H1 (cell line): ENCODE results near the gene SHC3. TPM values are rescaled to one million over a fixed set of nuclear protein-coding genes. Genes with fewer than 3 reads are reported as not detected.

Experiments used
- CTCF ChIA-PET: fragments of 300-600 bp; sonication (Branson Sonifier 250); formaldehyde crosslinking; loops from one replicate; lab custom pipeline; 2021; ENCODE audit not compliant: partially characterized antibody; lab: Charles Lee
- POLR2A ChIA-PET: fragments of 300-600 bp; sonication (Branson Sonifier 250); formaldehyde crosslinking; loops from one replicate; lab custom pipeline; 2021; ENCODE audit warnings: inconsistent platforms; ENCODE audit not compliant: partially characterized antibody; lab: Charles Lee
- DNase-seq, 2 experiments: peaks; one replicate each; pipeline versions ENCODE4 v3.0.0 to v3.0.0-alpha.2; 2010 to 2022; ENCODE audit warnings: low spot score in 2 of 2, low read depth in 1 of 2, mixed read lengths in 1 of 2
- FAIRE-seq: peaks from 2 replicates; lab custom pipeline; 2011; peaks lifted over from hg19 to GRCh38; lab: Jason Lieb, UNC
- H2AFZ ChIP-seq: 2 replicates; pipeline ENCODE4 v1.8.1; 2012; ENCODE audit warnings: low read length, inconsistent platforms
- H2AK5ac ChIP-seq: 2 replicates; pipeline ENCODE4 v1.6.1; 2013; ENCODE audit warnings: low read depth, low read length
- H2BK120ac ChIP-seq: replicated peaks from 2 replicates; pipeline ENCODE3; 2013; ENCODE audit warnings: low read depth, low read length, inconsistent platforms
- H2BK12ac ChIP-seq: 2 replicates; pipeline ENCODE4 v1.6.1; 2013; ENCODE audit warnings: low read depth, low read length
- H2BK15ac ChIP-seq: 2 replicates; pipeline ENCODE4 v1.6.1; 2013; ENCODE audit warnings: low read length
- H2BK20ac ChIP-seq: 2 replicates; pipeline ENCODE4 v1.6.1; 2013; ENCODE audit warnings: low read length
- H2BK5ac ChIP-seq: 2 replicates; pipeline ENCODE4 v1.6.1; 2013; ENCODE audit warnings: low read depth, low read length
- H3K14ac ChIP-seq: 2 replicates; pipeline ENCODE4 v1.6.1; 2013; ENCODE audit warnings: inconsistent platforms; ENCODE audit not compliant: insufficient read length
- H3K18ac ChIP-seq: 2 replicates; pipeline ENCODE4 v1.6.1; 2013; ENCODE audit warnings: low read length; ENCODE audit errors: extremely low read depth
- H3K23ac ChIP-seq: 2 replicates; pipeline ENCODE4 v1.6.1; 2013; ENCODE audit warnings: inconsistent platforms; ENCODE audit not compliant: insufficient read length
- H3K23me2 ChIP-seq: 2 replicates; pipeline ENCODE4 v1.6.1; 2013; ENCODE audit warnings: low read depth, low read length
- H3K27ac ChIP-seq: 2 replicates; pipeline ENCODE4 v1.6.1; 2011; ENCODE audit warnings: low read depth, low read length, inconsistent platforms
- H3K27me3 ChIP-seq, 4 experiments: replicated peaks in 1 of 4; 1 replicate in 1 of 4; 2 replicates in 3 of 4; pipeline versions ENCODE4 v1.6.1 to v1.8.1; 2011 to 2013; ENCODE audit warnings: low read length in 3 of 4, mild to moderate bottlenecking in 3 of 4, inconsistent platforms in 2 of 4, mixed read lengths in 2 of 4, moderate library complexity in 1 of 4; ENCODE audit not compliant: control insufficient read depth in 3 of 4, insufficient read depth in 3 of 4; ENCODE audit errors: extremely low read depth in 1 of 4
- H3K36me3 ChIP-seq, 4 experiments: 2 replicates each; pipeline versions ENCODE4 v1.6.1 to v1.8.1; 2011 to 2013; ENCODE audit warnings: mild to moderate bottlenecking in 4 of 4, low read length in 3 of 4, moderate library complexity in 2 of 4, control low read depth in 1 of 4, inconsistent platforms in 1 of 4; ENCODE audit not compliant: insufficient read depth in 4 of 4, control insufficient read depth in 2 of 4
- H3K4ac ChIP-seq: replicated peaks from 2 replicates; pipeline ENCODE3; 2013; ENCODE audit warnings: low read length, low read depth, mixed read lengths, inconsistent platforms; ENCODE audit not compliant: insufficient read length
- H3K4me1 ChIP-seq, 4 experiments: replicated peaks in 1 of 4; 1 replicate in 1 of 4; 2 replicates in 3 of 4; pipeline versions ENCODE4 v1.6.1 to v1.8.1; 2011 to 2013; ENCODE audit warnings: low read length in 3 of 4, inconsistent platforms in 2 of 4, mixed read lengths in 1 of 4; ENCODE audit not compliant: insufficient read depth in 4 of 4, control insufficient read depth in 3 of 4
- H3K4me2 ChIP-seq, 2 experiments: 2 replicates each; pipeline versions ENCODE4 v1.6.1 to v1.8.1; 2011 to 2013; ENCODE audit warnings: low read depth in 2 of 2, low read length in 2 of 2, control low read depth in 1 of 2, inconsistent platforms in 1 of 2, mild to moderate bottlenecking in 1 of 2; ENCODE audit not compliant: insufficient read depth in 1 of 2
- H3K4me3 ChIP-seq, 4 experiments: fragments of 200-600, 300-600 bp in 1 of 4; sonication (generic), shearing (Covaris generic), sonication (Bioruptor Twin) in 1 of 4; 2 replicates each; pipeline versions ENCODE4 v1.5.1 to v1.8.1; 2011 to 2016; ENCODE audit warnings: low read length in 4 of 4, low read depth in 3 of 4, control low read depth in 2 of 4, inconsistent platforms in 2 of 4, mild to moderate bottlenecking in 2 of 4, mixed read lengths in 1 of 4, moderate library complexity in 1 of 4; ENCODE audit not compliant: insufficient read depth in 2 of 4; ENCODE audit errors: extremely low read depth in 1 of 4
- H3K56ac ChIP-seq: replicated peaks from 2 replicates; pipeline ENCODE3; 2013; ENCODE audit warnings: low read depth, mild to moderate bottlenecking, mixed read lengths, low read length, inconsistent platforms; ENCODE audit not compliant: insufficient read length
- H3K79me1 ChIP-seq: 2 replicates; pipeline ENCODE4 v1.6.1; 2013; ENCODE audit warnings: low read depth, low read length, control low read depth
- H3K79me2 ChIP-seq, 2 experiments: 2 replicates each; pipeline versions ENCODE4 v1.6.1 to v1.8.1; 2012 to 2013; ENCODE audit warnings: low read length in 2 of 2, mild to moderate bottlenecking in 2 of 2, inconsistent platforms in 1 of 2; ENCODE audit not compliant: insufficient read depth in 2 of 2, control insufficient read depth in 1 of 2
- H3K9ac ChIP-seq, 4 experiments: replicated peaks in 1 of 4; 1 replicate in 1 of 4; 2 replicates in 3 of 4; pipeline versions ENCODE4 v1.6.1 to v1.8.1; 2011 to 2013; ENCODE audit warnings: low read depth in 3 of 4, low read length in 3 of 4, control low read depth in 2 of 4, mild to moderate bottlenecking in 2 of 4, moderate library complexity in 2 of 4, inconsistent platforms in 1 of 4; ENCODE audit errors: extremely low read depth in 1 of 4
- H3K9me3 ChIP-seq, 2 experiments: 2 replicates each; pipeline versions ENCODE4 v1.6.1 to v1.8.1; 2012 to 2013; ENCODE audit warnings: mild to moderate bottlenecking in 2 of 2, moderate library complexity in 2 of 2, control low read depth in 1 of 2, inconsistent platforms in 1 of 2, low read depth in 1 of 2, low read length in 1 of 2, mixed read lengths in 1 of 2; ENCODE audit not compliant: insufficient read depth in 2 of 2
- H4K20me1 ChIP-seq, 2 experiments: replicated peaks in 1 of 2; 2 replicates each; pipeline versions ENCODE3 to v1.8.1; 2011 to 2013; ENCODE audit warnings: inconsistent platforms in 2 of 2, low read length in 2 of 2, mild to moderate bottlenecking in 1 of 2; ENCODE audit not compliant: insufficient read depth in 2 of 2, control insufficient read depth in 1 of 2
- H4K5ac ChIP-seq: 2 replicates; pipeline ENCODE4 v1.6.1; 2013; ENCODE audit warnings: low read length, low read depth, mixed read lengths, inconsistent platforms; ENCODE audit not compliant: insufficient read length
- H4K8ac ChIP-seq: 2 replicates; pipeline ENCODE4 v1.8.0; 2013; ENCODE audit warnings: mild to moderate bottlenecking, moderate library complexity, low read length, inconsistent platforms; ENCODE audit not compliant: insufficient read depth; ENCODE audit errors: extremely low read depth
- H4K91ac ChIP-seq: replicated peaks from 2 replicates; pipeline ENCODE3; 2013; ENCODE audit warnings: low read length, mixed read lengths, inconsistent platforms; ENCODE audit not compliant: insufficient read length
- CREB1 ChIP-seq: IDR thresholded peaks from 2 replicates; pipeline ENCODE4 v1.6.1; 2012; ENCODE audit warnings: inconsistent platforms
- SP1 ChIP-seq: IDR thresholded peaks from 2 replicates; pipeline ENCODE4 v1.6.1; 2011; ENCODE audit warnings: low read depth, low read length
- WGBS, 2 experiments: shearing (Covaris generic) in 1 of 2; methylation state at CpG; one replicate each; pipeline versions ENCODE4 v1.1.6 to v1.1.7; 2013 to 2015; ENCODE audit warnings: low lambda C conversion rate in 2 of 2, mixed read lengths in 2 of 2, inconsistent platforms in 1 of 2, low coverage in 1 of 2, missing lambda C conversion rate in 1 of 2; ENCODE audit not compliant: insufficient replicate concordance in 2 of 2, insufficient coverage in 1 of 2, insufficient read length in 1 of 2; ENCODE audit errors: extremely low coverage in 1 of 2, missing lambda C conversion rate in 1 of 2; 5-methylcytosine and 5-hydroxymethylcytosine counted together
- polyA plus RNA-seq, 7 experiments: library from polyadenylated mRNA; depleted of rRNA in 3 of 7; stranded (reverse) in 5 of 7; unstranded in 2 of 7; fragments of >200 nt in 5 of 7; fragments of 200-250 nt in 2 of 7; gene quantifications; 1 replicate in 5 of 7; 2 replicates in 1 of 7; 4 replicates in 1 of 7; pipeline versions ENCODE4 v1.2.1 to v1.2.3, GENCODE V29; 2011 to 2013; ENCODE audit warnings: missing spikeins in 2 of 7, mixed read lengths in 2 of 7
- total RNA-seq: library from RNA; stranded (reverse); fragmentation: NEBNext Ultra II Directional; extraction: Animal tissue kit (Norgen Biotek cat#: 25700); gene quantifications from 2 replicates; pipeline ENCODE4 v1.2.1, GENCODE V29; 2021

SHC3 gene
- total and polyA plus RNA-seq, 2 of the 8 experiments (the other 6 are each of a cell fraction or from before 2014, with no cell fraction given), result 1.4 to 7.1 TPM

DNA sequence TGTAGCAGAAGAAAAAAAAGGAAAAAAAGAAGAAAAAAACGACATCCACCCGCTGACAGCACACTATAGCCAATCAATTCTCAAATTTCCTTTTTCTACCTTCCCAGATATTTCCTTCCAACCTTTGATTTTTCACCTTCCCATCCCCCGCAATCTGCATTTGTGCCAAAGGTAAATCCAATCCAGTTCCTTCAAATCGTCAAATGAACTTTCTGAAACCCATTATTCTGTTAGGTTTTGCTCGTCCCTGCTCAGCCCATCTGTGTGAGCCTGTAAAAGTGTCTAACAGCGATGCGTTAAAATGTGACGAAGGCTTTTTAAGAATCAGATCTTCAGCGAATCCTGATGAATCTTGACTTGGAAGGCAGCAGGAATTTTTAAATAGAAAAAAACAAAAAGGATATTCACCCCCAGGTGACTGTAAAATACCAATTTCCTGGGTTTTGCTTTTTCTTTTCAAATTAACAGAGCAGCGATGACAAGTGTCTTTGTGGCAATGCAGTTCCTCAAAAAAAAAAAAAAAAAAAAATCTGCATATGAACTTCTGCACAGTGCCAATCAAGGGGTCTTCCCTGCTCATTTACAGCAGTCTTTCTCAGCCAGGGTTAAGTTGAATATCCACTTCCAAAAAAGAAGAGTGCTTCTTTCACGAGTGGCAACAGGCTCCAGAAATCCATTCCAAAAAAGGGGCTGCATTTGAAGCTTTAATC, 367 bp upstream of the SHC3 start:
- H3K56ac ChIP-seq, result no peak overlapping the region
- ChIA-PET POLR2A (interaction anchor here (1.9 to 2.4 kb wide), 2 partner anchors 132 to 133 kb away, joined by 8 to 11 read pairs; partner anchors contain the start of gene CKS2), CTCF (no interaction called here)
- DNase-seq (no peak), FAIRE-seq (peak; percentile 57)
- no peak overlapping the region for H2BK12ac ChIP-seq
- no peak overlapping the region; the same call in 1 of the 2 replicates for H2AFZ ChIP-seq
- H4K20me1 ChIP-seq, result peaks cover 0 to 3% of the 10 kb centered on the region in 2 experiments
- no peak overlapping the region for H3K4ac ChIP-seq
- peak overlapping the region; percentile 82 to 99 for H3K4me2 ChIP-seq
- no peak overlapping the region for H2BK15ac ChIP-seq
- H3K4me1 ChIP-seq, result peaks cover 7 to 21% (median 11%) of the 10 kb centered on the region in 4 experiments; a peak in 6 of 7 replicates
- no peak overlapping the region for H4K5ac ChIP-seq
- H3K9me3 ChIP-seq, result no peaks in the 10 kb centered on the region
- H4K91ac ChIP-seq, result no peak overlapping the region
- H3K27ac ChIP-seq, result no peak overlapping the region
- 5% methylated on average over 11 of the region's 11 CpGs; no CpG with 5 or more reads in 1 of the 2 experiments for WGBS, 2 experiments
- TF ChIP-seq CREB1 (no peak), SP1 (peak; percentile 6; the same call in 1 of the 2 replicates)
- peak overlapping the region; percentile 28 to 71 (median 58); a peak in 7 of 8 replicates for H3K4me3 ChIP-seq
- peaks cover 0 to 36% (median 20%) of the 10 kb centered on the region in 4 experiments; a peak in 5 of 7 replicates for H3K27me3 ChIP-seq
- no peak overlapping the region for H2BK20ac ChIP-seq
- peaks cover 0 to 6% of the 10 kb centered on the region in 2 experiments; a peak in 3 of 4 replicates for H3K79me2 ChIP-seq
- no peak overlapping the region for H2AK5ac ChIP-seq
- no peaks in the 10 kb centered on the region for H3K36me3 ChIP-seq
- H4K8ac ChIP-seq, result no peak overlapping the region
- H3K9ac ChIP-seq, result peak overlapping the region in 1 of 4 experiments; percentile 49; a peak in 2 of 7 replicates
- no peak overlapping the region for H2BK120ac ChIP-seq
- no peak overlapping the region for H3K23ac ChIP-seq
- H3K18ac ChIP-seq, result 0 out of 2 replicates have a peak overlapping the region, but pooled peaks have one; percentile 42
- H3K23me2 ChIP-seq, result peaks cover 13% of the 10 kb centered on the region
- H3K14ac ChIP-seq, result no peak overlapping the region
- no peaks in the 10 kb centered on the region for H3K79me1 ChIP-seq
- peak overlapping the region; percentile 62; the same call in 1 of the 2 replicates for H2BK5ac ChIP-seq
